PC-3 (cell line): ENCODE measurements around the gene HINT1. TPM values are rescaled to one million over a fixed set of nuclear protein-coding genes. Genes with fewer than 3 reads are reported as not detected.

Experiments
- ATAC-seq: fragments of 200-7000 bp; cut with Tn5 transposase; 2 replicates; pipeline ENCODE4 v1.9.1; 2020; ENCODE audit warnings: mild to moderate bottlenecking, moderate library complexity
- BruUV-seq: library from RNA; stranded (reverse); fragments of 400-500 nt; replicated peaks from 2 replicates; lab custom pipeline; 2021; lab: Mats Ljungman, UMichigan
- CTCF ChIA-PET: fragments of 300-600 bp; sonication (Branson Sonifier 250); formaldehyde crosslinking; loops from one replicate; lab custom pipeline; 2022; ENCODE audit warnings: antibody characterized with exemption; lab: Charles Lee
- POLR2A ChIA-PET: fragments of 300-600 bp; sonication (Branson Sonifier 250); formaldehyde crosslinking; loops from one replicate; lab custom pipeline; 2022; ENCODE audit warnings: antibody characterized with exemption; ENCODE audit not compliant: unreplicated experiment; lab: Charles Lee
- DNase-seq: peaks from one replicate; pipeline ENCODE4 v3.0.0-alpha.2; 2015
- H2AFZ ChIP-seq: fragments of 300-600 bp; sonication (generic); 2 replicates; pipeline ENCODE4 v1.6.0; 2016; ENCODE audit warnings: antibody characterized with exemption, low read length
- H3F3A ChIP-seq: fragments of 300-600 bp; sonication (generic); one replicate; pipeline ENCODE4 v1.6.0; 2017; ENCODE audit warnings: antibody characterized with exemption, low read length, control low read depth, mild to moderate bottlenecking; ENCODE audit not compliant: unreplicated experiment
- H3K27ac ChIP-seq: fragments of 300-600 bp; sonication (generic); 2 replicates; pipeline ENCODE4 v1.5.1; 2016; ENCODE audit warnings: mild to moderate bottlenecking, low read length
- H3K27me3 ChIP-seq: fragments of 300-600 bp; sonication (generic); 2 replicates; pipeline ENCODE4 v1.6.1; 2016; ENCODE audit warnings: low read length, mixed read lengths
- H3K36me3 ChIP-seq: fragments of 300-600 bp; sonication (generic); 2 replicates; pipeline ENCODE4 v1.6.1; 2016; ENCODE audit warnings: low read depth, mixed run types, low read length, mixed read lengths
- H3K4me1 ChIP-seq: fragments of 300-600 bp; sonication (generic); 2 replicates; pipeline ENCODE4 v1.5.1; 2016; ENCODE audit warnings: low read length; ENCODE audit not compliant: insufficient read depth
- H3K4me2 ChIP-seq: fragments of 300-600 bp; sonication (generic); 2 replicates; pipeline ENCODE4 v1.6.0; 2016; ENCODE audit warnings: low read length
- H3K4me3 ChIP-seq: fragments of 300-600 bp; sonication (generic); 2 replicates; pipeline ENCODE4 v1.5.1; 2016; ENCODE audit warnings: mild to moderate bottlenecking, low read length, mixed read lengths
- H3K79me2 ChIP-seq: fragments of 300-600 bp; sonication (generic); 2 replicates; pipeline ENCODE4 v1.6.1; 2017; ENCODE audit warnings: low read length, mixed read lengths
- H3K9ac ChIP-seq: fragments of 300-600 bp; sonication (generic); 2 replicates; pipeline ENCODE4 v1.6.0; 2016; ENCODE audit warnings: mild to moderate bottlenecking, low read length
- H3K9me2 ChIP-seq: fragments of 300-600 bp; sonication (generic); replicated peaks from 2 replicates; pipeline ENCODE4 v1.6.1; 2016; ENCODE audit warnings: mixed run types, low read length, mixed read lengths
- H3K9me3 ChIP-seq: fragments of 300-600 bp; sonication (generic); 2 replicates; pipeline ENCODE4 v1.6.1; 2016; ENCODE audit warnings: low read length, mixed read lengths
- H4K20me1 ChIP-seq: fragments of 300-600 bp; sonication (generic); 2 replicates; pipeline ENCODE4 v1.6.1; 2016; ENCODE audit warnings: low read length, mixed read lengths
- EZH2 ChIP-seq: fragments of 300-600 bp; sonication (generic); IDR thresholded peaks from one replicate; pipeline ENCODE4 v1.6.1; 2017; ENCODE audit warnings: antibody characterized with exemption, mild to moderate bottlenecking, low read length; ENCODE audit not compliant: unreplicated experiment
- EZH2phosphoT487 ChIP-seq: fragments of 300-600 bp; sonication (generic); IDR thresholded peaks from 2 replicates; pipeline ENCODE4 v1.6.1; 2018; ENCODE audit warnings: mild to moderate bottlenecking, antibody characterized with exemption, low read length, borderline replicate concordance
- intact Hi-C: fragments of 100-400 bp; cut with micrococcal nuclease; formaldehyde crosslinking; loops from 2 replicates; pipeline ENCODE4 v1.9.0; 2023
- total RNA-seq: library from RNA; depleted of rRNA; stranded (reverse); fragments of >200 nt; gene quantifications from 2 replicates; pipeline ENCODE4 v1.2.3, GENCODE V29; 2014
- TF ChIP-seq, protein P1 (sequence below): fragments of 300-600 bp; sonication (generic); conservative IDR thresholded peaks from 2 replicates; pipeline ENCODE4 v1.5.1; 2017; ENCODE audit warnings: antibody characterized with exemption, low read depth, mild to moderate bottlenecking, low read length

HINT1 gene
- total RNA-seq, 1 experiment from 2014 or later: 243 TPM

DNA sequence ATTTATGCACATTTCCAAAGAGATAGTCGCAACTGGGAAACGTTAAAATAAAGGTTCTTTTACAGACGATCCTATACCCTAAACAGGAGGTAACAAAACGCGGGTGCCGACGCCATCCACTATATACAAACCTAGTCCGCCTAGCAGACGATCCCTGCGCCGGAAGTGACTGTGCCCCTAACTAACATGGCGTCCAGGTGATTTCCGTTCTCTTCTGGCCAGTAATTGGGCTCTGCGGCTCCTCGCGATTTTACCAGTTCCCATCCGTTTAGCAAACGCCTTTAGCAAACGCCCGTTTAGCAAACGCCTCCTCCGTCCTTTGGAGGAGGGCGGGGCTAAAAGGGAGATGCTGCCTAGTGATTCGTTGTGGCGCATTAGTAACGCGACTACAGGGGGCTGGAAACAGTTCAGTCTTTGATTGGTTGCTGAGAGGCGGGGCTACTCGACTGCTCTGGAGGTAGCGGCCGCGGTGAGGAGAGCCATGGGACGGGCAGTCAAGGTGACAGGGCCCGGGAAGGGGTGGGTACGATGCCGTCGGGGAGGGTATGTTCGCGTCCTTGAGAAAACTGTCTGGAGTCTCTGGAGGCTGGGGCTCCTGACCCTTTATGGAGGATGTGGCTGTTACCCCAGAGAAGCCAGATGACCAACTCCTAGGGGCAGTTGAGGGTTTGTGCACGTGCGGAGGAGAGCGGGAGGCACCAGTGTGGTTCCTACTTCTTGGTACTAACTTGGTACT is 5.7 kb upstream of the HINT1 start, which contains the start of gene LYRM7:
LYRM7 (plus strand) TSS at position 405 of the 736 bp plus-strand sequence; CDS start at position 482, 77 bp downstream.
- Histone ChIP-seq H3K27ac (0 out of 2 replicates have a peak within 1 kb of the TSS, but pooled peaks have one; percentile 17), H3K36me3 (no peaks in the 10 kb centered on the region), H3K79me2 (peaks cover 18% of the 10 kb centered on the region), H3K4me3 (peak within 1 kb of the TSS; percentile 95), H3K9me2 (no peaks in the 10 kb centered on the region), H3F3A (no peaks in the 10 kb centered on the region), H3K27me3 (no peaks in the 10 kb centered on the region), H3K4me1 (0 out of 2 replicates have a peak, but pooled peaks cover 10% of the 10 kb centered on the region), H3K4me2 (peak within 1 kb of the TSS; percentile 89), H2AFZ (peak within 1 kb of the TSS; percentile 79), H3K9me3 (no peaks in the 10 kb centered on the region), H3K9ac (peak within 1 kb of the TSS; percentile 82), H4K20me1 (no peaks in the 10 kb centered on the region)
- TF ChIP-seq EZH2: no peak
- TF ChIP-seq, protein P1, sequence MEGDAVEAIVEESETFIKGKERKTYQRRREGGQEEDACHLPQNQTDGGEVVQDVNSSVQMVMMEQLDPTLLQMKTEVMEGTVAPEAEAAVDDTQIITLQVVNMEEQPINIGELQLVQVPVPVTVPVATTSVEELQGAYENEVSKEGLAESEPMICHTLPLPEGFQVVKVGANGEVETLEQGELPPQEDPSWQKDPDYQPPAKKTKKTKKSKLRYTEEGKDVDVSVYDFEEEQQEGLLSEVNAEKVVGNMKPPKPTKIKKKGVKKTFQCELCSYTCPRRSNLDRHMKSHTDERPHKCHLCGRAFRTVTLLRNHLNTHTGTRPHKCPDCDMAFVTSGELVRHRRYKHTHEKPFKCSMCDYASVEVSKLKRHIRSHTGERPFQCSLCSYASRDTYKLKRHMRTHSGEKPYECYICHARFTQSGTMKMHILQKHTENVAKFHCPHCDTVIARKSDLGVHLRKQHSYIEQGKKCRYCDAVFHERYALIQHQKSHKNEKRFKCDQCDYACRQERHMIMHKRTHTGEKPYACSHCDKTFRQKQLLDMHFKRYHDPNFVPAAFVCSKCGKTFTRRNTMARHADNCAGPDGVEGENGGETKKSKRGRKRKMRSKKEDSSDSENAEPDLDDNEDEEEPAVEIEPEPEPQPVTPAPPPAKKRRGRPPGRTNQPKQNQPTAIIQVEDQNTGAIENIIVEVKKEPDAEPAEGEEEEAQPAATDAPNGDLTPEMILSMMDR: no peak
- POLR2A ChIA-PET: no interaction called here
- DNase-seq (peak; percentile 98), ATAC-seq (peak; percentile 97)
- BruUV-seq: no TSS peak
- CTCF ChIA-PET: no interaction called here
- intact Hi-C loops: loop anchor here (1.0 to 2.0 kb wide), 2 partner anchors 16 to 93 kb away; no protein-coding TSS in a partner anchor

DNA sequence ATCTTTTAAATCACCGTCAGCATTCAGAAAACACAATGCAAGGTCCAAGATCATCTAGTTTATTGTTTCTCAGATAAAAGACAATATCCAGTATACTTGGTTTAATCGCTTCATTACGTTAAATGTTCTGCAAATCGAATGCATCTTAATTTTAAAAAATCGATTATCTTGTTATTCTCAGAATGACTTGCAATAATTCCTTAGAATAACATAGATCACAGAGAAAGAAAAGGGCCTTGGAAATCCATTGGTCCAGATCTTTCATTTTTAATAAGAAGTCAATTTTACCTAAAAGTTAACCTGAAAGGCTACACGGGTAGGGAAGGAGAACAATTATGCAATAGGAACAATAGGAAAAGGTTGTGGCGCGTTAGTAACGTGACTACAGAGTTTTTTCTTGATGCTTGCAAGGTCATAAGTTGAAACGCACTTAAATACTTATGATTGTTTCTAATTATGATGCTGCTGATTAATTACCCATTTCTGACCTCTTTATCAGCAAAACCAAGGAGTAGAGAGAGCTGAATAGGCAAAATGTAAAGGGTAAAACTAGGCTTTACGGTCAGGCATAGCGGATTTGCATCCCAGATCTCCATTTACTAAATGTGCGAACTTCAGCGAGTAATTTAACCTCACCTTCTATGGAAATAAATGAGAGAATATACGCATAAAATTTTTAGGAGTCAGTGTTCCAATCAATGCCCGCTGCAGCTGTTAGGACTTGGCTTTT is 4.9 kb upstream of the HINT1 start:
- Histone ChIP-seq H3K9me3 (no peaks in the 10 kb centered on the region), H3K79me2 (peaks cover 19% of the 10 kb centered on the region), H3K4me1 (0 out of 2 replicates have a peak, but pooled peaks cover 10% of the 10 kb centered on the region), H3K9me2 (no peaks in the 10 kb centered on the region), H4K20me1 (no peaks in the 10 kb centered on the region), H3K4me3 (peak overlapping the region; percentile 95), H3K27me3 (no peaks in the 10 kb centered on the region), H3F3A (no peaks in the 10 kb centered on the region), H3K36me3 (no peaks in the 10 kb centered on the region), H3K27ac (no peak overlapping the region), H3K9ac (peak overlapping the region; percentile 82), H2AFZ (peak overlapping the region; percentile 79), H3K4me2 (peak overlapping the region; percentile 85)
- ChIA-PET CTCF (no interaction called here), POLR2A (no interaction called here)
- ATAC-seq (no peak), DNase-seq (no peak)
- BruUV-seq: TSS peak; percentile 97
- intact Hi-C loops: loop anchor here (1.0 to 10.0 kb wide), 4 partner anchors 17 to 215 kb away; no protein-coding TSS in a partner anchor
- TF ChIP-seq EZH2 (no peak), EZH2phosphoT487 (no peak)
- TF ChIP-seq, protein P1: no peak
